HUDEP-2 (cell line): ENCODE results near the gene DNAJB14.
A peak's percentile ranks its signal among the peaks of the same experiment; 100 is the strongest.

Experiments used
- DNase-seq, 76 experiments: peaks; one replicate each; lab custom pipeline; 2025; ENCODE audit not compliant: unreplicated experiment in 76 of 76; lab: John Stamatoyannopoulos, UW

Gene DNAJB14

DNA sequence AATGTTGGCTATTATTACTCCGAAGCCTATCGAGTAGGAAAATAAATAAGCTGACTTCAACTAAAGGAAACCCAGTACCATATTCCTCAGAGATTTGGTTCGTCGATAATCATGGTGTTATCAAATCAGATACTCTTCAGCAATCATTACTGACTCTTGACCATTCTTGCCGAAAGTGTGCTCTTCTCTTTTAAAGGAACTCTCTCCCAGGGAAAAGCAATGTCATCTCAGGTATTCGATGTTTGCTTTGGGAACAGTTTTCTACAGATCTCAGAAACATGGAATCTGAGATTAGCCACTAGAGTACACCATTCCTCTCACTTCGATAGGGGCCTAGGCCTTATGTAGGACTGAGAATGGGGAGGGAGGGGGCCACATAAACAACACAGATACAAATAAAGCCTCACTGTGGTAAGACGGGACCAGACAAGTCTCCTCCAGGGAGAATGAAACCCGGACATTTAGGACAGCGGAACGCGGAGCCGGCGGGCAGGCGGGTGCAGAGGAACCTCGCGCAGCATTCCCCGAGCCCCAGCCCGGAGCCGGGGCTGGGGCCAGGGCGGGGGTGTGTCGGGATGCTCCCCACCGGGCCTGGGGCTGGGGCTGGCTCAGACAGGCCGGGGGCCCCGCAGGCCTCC, 581 bp downstream of the DNAJB14 start:
- peak in 15 of 76 experiments; percentile 3 to 49 (median 22) for DNase-seq

- DNase-seq: no peak
Observed at GRCh38 chr4:99943904-99944437, 2.4 kb downstream of the DNAJB14 start.

- DNase-seq: no peak
Observed at GRCh38 chr4:99938243-99938753, 8.1 kb downstream of the DNAJB14 start.

- no peak for DNase-seq
Observed at GRCh38 chr4:99934891-99935290, 11.5 kb downstream of the DNAJB14 start.

DNA sequence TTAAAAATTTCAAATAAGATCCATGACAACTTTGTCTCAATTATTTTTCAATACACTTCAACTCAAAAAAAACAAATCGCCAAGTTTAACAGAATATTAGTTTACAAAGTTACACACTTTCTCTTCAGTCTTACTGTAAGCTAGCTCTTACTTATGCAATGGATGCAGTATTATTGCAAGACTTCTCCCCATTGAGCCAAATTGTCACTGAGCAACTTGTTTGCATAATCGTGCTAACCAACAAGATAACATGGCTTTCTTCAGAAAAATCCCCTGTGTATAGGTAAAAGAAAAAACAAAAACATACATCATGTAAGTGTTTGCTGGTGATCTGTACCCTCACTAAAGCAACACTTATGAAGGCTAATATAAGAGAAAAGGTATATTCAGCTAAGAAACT, 18.9 kb downstream of the DNAJB14 start:
- no peak for DNase-seq

DNA sequence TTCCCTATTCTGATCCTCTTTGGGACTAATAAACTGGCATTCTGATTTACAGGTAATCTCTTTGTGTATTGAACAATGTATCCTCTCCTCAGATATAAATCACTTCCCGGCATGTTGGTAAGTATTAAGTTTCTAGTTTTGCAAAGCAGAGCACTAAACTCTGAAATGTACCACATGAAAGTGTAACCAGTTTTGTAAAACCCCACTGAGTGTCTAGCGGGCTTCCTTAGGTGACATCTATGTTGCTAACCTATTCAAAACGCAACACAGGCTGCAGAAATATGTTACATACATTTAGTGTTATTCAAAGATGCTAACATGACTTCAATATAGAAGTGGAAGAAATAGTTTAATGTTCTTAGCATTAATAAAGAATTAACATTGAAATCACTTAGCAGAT, 25.2 kb downstream of the DNAJB14 start:
- no peak for DNase-seq

DNA sequence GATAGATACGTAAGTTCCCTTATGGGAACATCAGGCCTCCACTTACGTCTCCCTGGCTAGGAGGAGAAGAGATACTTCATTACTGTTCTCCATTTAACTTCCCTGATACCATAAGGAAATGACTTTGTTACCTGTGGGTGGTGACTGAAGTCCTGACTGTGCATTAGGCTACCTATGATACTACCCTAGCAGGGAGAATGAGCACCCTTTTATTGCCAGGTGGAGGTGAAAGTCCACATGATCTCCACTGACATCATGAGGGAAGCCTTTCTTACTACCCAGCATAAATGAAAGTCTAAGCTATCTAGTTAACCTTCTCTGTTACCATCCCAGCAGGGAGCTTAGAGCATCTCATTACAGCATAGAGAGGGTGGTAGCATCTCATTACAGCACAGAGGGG, 27.8 kb downstream of the DNAJB14 start:
- no peak for DNase-seq

DNA sequence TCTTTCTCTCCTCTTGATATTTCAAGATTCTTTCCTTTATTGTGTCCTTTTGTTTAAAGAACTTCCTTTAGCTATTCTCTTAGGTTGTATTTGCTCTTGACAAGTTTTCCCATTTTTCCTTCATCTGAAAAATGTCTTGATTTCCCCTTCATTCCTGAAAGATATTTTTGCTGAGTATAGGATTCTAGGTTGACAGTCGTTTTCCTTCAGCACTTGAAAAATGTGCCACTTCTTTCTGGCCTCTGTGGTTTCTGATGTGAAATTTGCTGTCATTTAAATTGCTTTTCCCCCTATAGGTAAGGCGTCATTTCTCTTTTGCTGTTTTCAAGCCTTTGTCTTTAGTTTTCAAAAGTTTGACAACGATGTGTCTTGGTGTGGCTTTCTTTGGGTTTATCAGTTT, 28.8 kb downstream of the DNAJB14 start:
- DNase-seq: no peak

- no peak for DNase-seq
Observed at GRCh38 chr4:99915449-99915848, 31.0 kb downstream of the DNAJB14 start.

DNA sequence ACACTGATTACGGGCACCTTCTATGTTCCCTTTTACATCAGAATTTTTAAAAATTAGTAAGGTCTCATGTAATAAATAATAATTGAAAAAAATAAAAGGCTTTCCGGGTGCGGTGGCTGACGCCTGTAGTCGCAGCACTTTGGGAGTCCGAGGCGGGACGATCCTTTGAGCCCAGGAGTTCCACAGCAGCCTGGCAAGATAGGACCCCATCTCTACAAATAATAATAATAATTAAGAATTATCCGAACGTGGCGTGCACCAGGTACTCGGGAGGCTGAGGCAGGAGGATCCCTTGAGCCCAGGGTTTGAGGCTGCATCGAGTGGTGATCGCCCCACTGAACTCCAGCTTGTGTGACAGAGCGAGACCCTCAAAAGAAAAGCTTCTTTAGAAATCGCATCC, 51.4 kb downstream of the DNAJB14 start:
- DNase-seq: no peak

- peak in 74 of 76 experiments; percentile 16 to 88 (median 78) for DNase-seq
Observed at GRCh38 chr4:99894161-99894997, 52.0 kb downstream of the DNAJB14 start, which contains the start of gene LAMTOR3. LAMTOR3 (minus strand) TSS chr4:99894427; CDS start chr4:99893963, 464 bp downstream.

DNA sequence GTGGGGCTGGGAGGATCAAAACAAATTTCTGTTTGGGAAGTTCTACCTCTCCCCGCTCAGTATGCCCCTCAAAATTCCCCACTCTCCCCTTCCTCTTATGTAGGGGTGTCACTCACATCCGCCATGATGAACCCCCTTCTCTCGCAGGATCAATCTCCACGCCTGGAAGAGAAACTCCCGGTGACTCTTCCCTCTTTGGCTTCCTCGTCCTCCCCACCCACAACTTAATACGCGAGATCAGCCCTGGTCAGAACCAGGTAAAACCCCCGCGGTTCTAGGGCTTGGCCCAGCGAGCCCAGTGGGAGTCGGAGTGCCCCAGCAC, 52.6 kb downstream of the DNAJB14 start:
- no peak for DNase-seq

DNA sequence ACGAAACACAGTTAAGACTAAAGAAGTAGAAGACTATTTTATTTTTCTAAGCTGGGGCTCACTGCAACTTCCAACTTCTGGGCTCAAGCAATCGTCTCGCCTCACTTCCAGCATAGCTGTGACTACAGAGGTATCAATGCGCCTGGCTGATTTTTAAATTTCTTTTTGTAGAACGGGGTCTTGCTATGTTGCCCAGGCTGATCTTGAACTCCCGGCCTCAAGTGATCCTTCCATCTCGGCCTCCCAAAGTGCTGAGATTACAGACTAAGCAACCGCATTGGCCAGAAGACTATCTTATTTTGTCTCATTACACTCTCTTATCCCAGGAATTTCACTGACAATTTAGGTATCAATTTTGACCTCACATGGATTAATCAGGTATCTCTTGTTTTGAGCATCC, 53.4 kb downstream of the DNAJB14 start:
- no peak for DNase-seq

DNA sequence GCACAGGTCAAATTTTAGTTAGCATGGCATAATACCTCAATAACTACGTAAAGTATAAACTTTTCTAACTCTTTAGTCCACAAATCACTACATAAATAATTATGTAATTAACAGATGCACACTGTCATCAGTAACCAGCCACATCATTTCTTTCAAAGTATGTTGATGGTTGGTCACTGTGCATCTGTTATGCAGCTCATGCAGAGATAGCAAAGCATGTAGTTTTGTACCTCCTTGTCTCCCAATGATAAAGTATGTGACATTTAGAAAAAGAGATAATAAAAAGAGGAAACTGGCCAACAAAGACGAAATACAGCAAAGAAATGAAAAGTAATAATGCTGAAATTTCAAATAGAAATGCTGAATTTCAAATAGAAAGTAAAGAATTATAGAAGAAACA, 55.1 kb downstream of the DNAJB14 start:
- DNase-seq: peak in 11 of 76 experiments; percentile 1 to 33 (median 8)

DNA sequence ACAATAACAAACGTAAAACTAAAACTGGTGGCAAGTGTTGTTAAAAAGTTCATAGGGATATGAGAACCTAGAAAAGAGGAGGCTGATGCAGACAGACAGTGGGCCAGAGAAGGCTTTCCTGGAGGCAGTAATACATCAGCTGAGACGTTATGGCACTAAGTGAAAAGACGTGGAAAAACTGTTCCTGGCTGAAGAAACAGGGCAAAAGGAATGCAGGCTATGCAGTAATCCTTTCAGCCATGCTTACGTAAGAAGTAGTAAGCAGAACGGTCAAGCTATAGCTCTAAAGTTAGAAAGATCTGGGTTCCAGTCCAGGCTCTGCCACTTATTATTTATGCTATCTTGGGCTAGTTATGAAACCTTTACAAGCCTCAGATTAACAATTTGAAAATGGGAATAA, 58.6 kb downstream of the DNAJB14 start:
- DNase-seq: no peak

DNA sequence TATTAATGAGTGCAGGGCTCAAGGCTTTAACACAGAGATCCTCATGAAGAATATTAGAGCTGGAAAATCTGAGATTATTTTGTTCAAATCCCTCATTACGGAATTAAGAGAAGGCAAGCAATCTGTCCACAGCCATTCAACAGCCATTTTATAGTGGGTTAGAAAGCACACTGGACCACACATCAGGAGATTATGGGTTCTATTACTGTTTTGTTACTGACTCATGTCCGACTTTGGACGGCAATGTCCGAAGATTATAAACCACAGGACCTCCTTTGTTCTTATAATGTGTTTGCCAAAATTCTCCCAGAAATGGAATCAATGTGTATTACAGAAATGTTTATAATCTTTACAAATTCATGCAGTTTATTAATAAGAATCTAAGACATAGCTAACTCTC, 60.3 kb downstream of the DNAJB14 start:
- no peak for DNase-seq

- no peak for DNase-seq
Observed at GRCh38 chr4:99885687-99886086, 60.7 kb downstream of the DNAJB14 start.

- DNase-seq: peak in 8 of 76 experiments; percentile 1 to 36 (median 6)
Observed at GRCh38 chr4:99885063-99885664, 61.3 kb downstream of the DNAJB14 start.

DNA sequence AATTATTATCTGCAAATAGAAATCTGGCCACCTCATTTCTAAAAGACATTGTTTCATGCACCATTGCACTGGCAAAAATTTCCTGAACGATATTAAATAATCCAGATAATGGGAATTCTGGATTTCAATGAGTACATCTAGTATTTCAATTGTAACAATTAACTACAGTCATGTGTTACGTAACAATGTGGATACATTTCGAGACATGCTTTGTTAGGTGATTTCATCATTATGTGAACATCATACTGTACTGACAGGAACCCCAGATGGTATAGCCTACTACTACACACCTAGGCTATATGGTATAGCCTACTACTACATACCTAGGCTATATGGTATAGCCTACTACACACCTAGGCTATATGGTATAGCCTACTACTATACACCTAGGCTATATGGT, 67.0 kb downstream of the DNAJB14 start:
- DNase-seq: no peak

DNA sequence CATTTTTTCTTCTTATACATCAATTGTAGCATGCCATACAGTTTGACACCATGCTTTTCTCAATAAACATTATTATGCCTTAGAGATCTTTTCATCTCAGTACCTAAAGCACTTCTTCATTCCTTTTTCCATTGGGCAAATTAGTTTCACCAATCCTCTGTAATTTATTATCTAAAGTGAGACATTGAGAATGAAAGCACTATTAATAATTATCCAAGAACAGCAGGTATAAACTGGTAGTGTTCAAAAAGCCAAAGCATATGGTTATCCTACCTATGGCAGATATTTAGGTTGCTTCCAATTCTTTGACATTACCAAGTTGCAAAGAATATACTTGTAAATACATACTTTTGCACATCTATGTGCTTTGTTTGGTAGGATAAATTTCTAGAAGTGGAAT, 67.8 kb downstream of the DNAJB14 start:
- no peak for DNase-seq

DNA sequence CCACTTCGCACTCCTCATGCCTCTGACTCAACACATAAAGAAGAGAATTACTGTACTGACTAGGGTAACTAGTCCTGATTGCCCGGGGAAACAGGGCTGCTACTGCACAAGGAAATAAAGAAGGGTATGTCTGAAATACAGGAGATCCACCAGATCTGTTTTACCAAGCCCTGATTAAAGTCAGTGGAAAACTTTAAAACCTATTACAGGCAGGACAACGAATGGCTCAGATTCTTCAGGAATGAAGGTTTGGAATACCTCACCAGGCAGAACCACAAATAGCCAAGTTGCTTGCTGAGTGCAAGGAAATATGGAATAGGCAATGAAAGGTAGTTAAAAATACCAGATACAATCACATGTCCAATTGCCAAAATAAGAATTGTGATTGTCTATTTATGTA, 69.5 kb downstream of the DNAJB14 start:
- DNase-seq: no peak
